ENCODE measurements around the gene MOBP.

GRCh38 chr3:39485547-39485946 lies 18.1 kb downstream of the MOBP start:
- no peak for TF ChIP-seq POLR2AphosphoS5 (IDR thresholded peaks at IDR 0.05; ENCODE audit: borderline replicate concordance, low read depth, low read length)
- no peak for TF ChIP-seq EZH2 (IDR thresholded peaks at IDR 0.05)

Data from SK-N-MC (cell line).